Chondrocyte (in vitro differentiated cells): ENCODE data around the gene NTN1. TPM values are rescaled to one million over a fixed set of nuclear protein-coding genes. Genes with fewer than 3 reads are reported as not detected.
"Not testable (repeated sequence)": the region's sequence is repeated elsewhere in the genome, so short reads cannot be mapped to it uniquely, and the experiment has no call there.

Source experiments
- DNase-seq: peaks from one replicate; pipeline ENCODE4 v3.0.0; 2021; ENCODE audit warnings: mixed read lengths, low spot score
- H3K27ac Mint-ChIP-seq: one replicate; pipeline ENCODE4 v1.8.0; 2021; ENCODE audit warnings: mild to moderate bottlenecking, moderate library complexity, mixed read lengths; ENCODE audit not compliant: unreplicated experiment
- H3K27me3 Mint-ChIP-seq: 2 replicates; pipeline ENCODE4 v1.8.0; 2021; ENCODE audit warnings: low read depth, mixed read lengths
- H3K36me3 Mint-ChIP-seq: 2 replicates; pipeline ENCODE4 v1.8.0; 2021; ENCODE audit warnings: low read depth, mixed read lengths
- H3K4me1 Mint-ChIP-seq: 2 replicates; pipeline ENCODE4 v1.8.0; 2021; ENCODE audit warnings: low read depth, mild to moderate bottlenecking, mixed read lengths
- H3K4me3 Mint-ChIP-seq: one replicate; pipeline ENCODE4 v1.8.0; 2021; ENCODE audit warnings: mild to moderate bottlenecking, moderate library complexity, mixed read lengths; ENCODE audit not compliant: unreplicated experiment
- H3K9me3 Mint-ChIP-seq: 2 replicates; pipeline ENCODE4 v1.8.0; 2021; ENCODE audit warnings: low read depth, mixed read lengths
- total RNA-seq: library from RNA; stranded (reverse); gene quantifications from 3 replicates; pipeline ENCODE4 v1.2.1, GENCODE V29; 2021
- TF ChIP-seq, protein P1 (sequence below): fragments of 200-600 bp; sonication (generic); IDR thresholded peaks from 2 replicates; pipeline ENCODE4 v1.5.0; 2021; ENCODE audit warnings: antibody characterized with exemption, mild to moderate bottlenecking, moderate library complexity

The NTN1 gene
- total RNA-seq, 1 donor from 2014 or later, result 4.0 TPM

DNA sequence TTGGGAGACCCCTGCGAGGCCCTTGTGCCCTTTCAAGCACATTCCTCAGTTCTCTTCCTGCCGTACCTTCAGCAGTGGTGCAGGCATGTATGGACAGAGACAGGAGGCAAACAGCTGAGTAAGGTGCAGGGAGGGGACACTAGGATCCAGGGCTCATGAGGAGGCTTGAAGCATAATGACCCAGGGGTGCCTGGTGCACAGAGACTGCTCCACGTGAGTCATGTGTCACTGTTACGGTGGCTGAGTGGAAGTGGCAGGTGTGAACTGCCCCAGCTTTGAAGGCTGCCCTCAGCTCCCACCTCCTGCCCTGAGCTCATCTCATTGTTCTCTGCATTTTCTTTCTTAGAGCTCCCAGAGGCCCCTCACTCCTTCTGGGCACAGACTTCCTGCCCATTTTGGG lies 124.8 kb downstream of the NTN1 start:
- Mint-ChIP-seq H3K9me3 (no peaks in the 10 kb centered on the region), H3K27ac (no peak overlapping the region), H3K4me1 (peaks cover 19% of the 10 kb centered on the region), H3K27me3 (peaks cover 2% of the 10 kb centered on the region), H3K36me3 (peaks cover 2% of the 10 kb centered on the region), H3K4me3 (no peak overlapping the region)
- DNase-seq, result no peak
- TF ChIP-seq, protein P1, sequence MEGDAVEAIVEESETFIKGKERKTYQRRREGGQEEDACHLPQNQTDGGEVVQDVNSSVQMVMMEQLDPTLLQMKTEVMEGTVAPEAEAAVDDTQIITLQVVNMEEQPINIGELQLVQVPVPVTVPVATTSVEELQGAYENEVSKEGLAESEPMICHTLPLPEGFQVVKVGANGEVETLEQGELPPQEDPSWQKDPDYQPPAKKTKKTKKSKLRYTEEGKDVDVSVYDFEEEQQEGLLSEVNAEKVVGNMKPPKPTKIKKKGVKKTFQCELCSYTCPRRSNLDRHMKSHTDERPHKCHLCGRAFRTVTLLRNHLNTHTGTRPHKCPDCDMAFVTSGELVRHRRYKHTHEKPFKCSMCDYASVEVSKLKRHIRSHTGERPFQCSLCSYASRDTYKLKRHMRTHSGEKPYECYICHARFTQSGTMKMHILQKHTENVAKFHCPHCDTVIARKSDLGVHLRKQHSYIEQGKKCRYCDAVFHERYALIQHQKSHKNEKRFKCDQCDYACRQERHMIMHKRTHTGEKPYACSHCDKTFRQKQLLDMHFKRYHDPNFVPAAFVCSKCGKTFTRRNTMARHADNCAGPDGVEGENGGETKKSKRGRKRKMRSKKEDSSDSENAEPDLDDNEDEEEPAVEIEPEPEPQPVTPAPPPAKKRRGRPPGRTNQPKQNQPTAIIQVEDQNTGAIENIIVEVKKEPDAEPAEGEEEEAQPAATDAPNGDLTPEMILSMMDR, result no peak

DNA sequence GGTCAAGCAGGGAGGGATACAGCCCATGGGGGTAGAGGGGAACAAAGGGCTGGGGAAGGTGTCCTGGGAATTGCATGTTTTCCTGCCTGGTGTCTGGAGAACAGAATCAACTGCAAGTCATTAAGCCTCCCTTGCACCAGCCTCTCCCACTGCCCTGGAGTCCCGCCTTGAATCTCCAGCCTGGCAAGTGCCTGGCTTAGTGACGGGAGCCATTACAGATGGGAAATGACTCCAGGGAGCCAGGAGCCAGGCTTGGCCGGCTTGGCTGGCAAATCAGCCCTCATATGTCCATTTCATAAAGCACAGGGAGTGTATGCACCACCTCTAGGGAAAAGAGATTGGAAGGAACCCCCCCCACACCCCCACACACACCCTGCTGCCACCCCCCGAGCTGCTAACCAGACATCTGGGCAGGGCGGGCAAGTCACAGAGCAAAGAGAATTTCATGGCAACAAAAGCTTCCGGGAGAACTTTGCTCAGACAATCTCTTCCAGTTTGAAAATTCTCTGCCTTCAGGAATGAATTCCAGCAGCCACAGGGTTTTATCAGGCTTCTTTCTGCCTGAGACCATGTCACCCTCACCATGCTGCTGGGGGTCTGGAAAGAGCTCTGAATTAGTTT lies 127.7 kb downstream of the NTN1 start:
- H3K9me3 Mint-ChIP-seq, result no peaks in the 10 kb centered on the region
- TF ChIP-seq, protein P1, result no peak
- peaks cover 19% of the 10 kb centered on the region for H3K4me1 Mint-ChIP-seq
- no peak overlapping the region for H3K27ac Mint-ChIP-seq
- DNase-seq, result no peak
- no peak overlapping the region for H3K4me3 Mint-ChIP-seq
- H3K27me3 Mint-ChIP-seq, result peaks cover 2% of the 10 kb centered on the region
- no peaks in the 10 kb centered on the region for H3K36me3 Mint-ChIP-seq

DNA sequence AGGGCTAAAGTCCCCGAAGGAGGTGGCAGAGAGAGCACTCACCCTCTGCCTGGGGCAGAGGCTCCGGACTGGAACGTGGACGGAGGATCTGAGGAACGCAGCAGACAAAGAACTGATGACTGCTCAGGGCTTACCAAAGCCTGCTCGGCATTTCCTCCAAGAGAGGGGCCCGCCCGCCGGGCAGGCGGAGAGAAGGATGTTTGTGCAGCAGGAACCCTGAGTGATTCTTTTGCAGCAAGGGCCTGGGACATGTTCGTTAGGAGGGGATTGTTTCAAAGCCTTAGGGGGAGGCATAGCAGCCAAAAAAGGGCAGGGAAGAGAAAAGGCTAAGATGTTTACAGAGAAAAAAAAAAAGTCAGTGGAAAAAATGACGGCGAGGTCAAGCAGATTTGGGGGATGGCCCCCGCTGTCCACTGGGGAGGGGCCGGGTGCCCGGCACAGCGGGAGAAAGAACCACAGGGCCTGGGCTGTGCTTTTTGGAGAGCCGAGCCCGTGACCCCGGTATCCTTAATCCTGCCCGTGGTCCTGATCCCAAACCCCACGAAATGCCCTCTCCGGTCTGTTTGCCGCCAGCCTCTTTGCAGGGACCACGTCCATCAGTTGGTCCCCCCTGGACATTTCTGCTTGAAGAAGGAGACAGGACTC lies 129.3 kb downstream of the NTN1 start:
- no peak for DNase-seq
- TF ChIP-seq, protein P1, result no peak
- H3K36me3 Mint-ChIP-seq, result no peaks in the 10 kb centered on the region
- peaks cover 19% of the 10 kb centered on the region for H3K4me1 Mint-ChIP-seq
- H3K27me3 Mint-ChIP-seq, result peaks cover 2% of the 10 kb centered on the region
- peak overlapping the region; percentile 33 for H3K4me3 Mint-ChIP-seq
- peak overlapping the region; percentile 94 for H3K27ac Mint-ChIP-seq
- no peaks in the 10 kb centered on the region for H3K9me3 Mint-ChIP-seq

DNA sequence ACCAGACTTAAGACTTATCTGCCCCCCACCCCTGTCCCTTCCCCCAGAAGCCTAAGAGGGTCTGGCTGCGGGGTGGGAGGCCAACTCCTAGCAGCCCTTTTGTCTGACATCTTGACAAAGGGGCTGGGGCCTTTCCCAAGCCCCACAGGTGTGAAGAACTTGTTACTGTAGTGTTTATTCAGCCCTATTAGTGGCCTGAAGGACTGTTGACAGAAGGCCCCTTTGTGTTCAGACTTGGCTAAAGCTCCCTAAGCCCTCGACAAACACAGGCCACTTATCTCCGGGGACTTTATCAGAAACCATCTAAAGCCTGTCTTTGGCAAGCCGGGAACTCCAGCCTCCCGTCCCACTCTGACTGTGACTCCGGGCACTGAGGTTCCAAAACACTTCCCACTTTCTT lies 129.8 kb downstream of the NTN1 start:
- no peak overlapping the region for H3K27ac Mint-ChIP-seq
- no peak for DNase-seq

DNA sequence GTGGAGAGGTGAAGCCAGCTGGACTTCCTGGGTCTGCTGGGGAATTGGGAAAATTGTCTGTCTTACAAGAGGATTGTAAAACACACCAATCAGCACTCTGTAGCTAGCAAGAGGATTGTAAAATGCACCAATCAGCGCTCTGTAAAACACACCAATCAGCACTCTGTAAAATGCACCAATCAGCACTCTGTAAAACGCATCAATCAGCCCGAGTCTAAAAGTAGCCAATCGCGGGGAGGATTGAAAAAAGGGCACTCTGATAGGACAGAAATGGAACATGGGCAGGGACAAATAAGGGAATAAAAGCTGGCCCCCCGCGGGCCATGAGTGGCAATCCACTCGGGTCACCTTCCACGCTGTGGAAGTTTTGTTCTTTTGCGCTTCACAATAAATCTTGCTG lies 130.4 kb downstream of the NTN1 start:
- H3K4me1 Mint-ChIP-seq, result peaks cover 19% of the 10 kb centered on the region
- H3K27ac Mint-ChIP-seq, result not testable (repeated sequence)

More for the DNA sequence above, 129.8 kb downstream of the NTN1 start:
- H3K27me3 Mint-ChIP-seq, result no peaks in the 10 kb centered on the region
- H3K9me3 Mint-ChIP-seq, result no peaks in the 10 kb centered on the region
- no peak overlapping the region for H3K4me3 Mint-ChIP-seq
- TF ChIP-seq, protein P1, result no peak
- H3K36me3 Mint-ChIP-seq, result no peaks in the 10 kb centered on the region
- peaks cover 19% of the 10 kb centered on the region for H3K4me1 Mint-ChIP-seq

More for the DNA sequence above, 130.4 kb downstream of the NTN1 start:
- not testable (repeated sequence) for H3K9me3 Mint-ChIP-seq, H3K36me3 Mint-ChIP-seq, H3K27me3 Mint-ChIP-seq, H3K4me3 Mint-ChIP-seq, DNase-seq
